ENCODE results near the gene CCDC187. TPM values are rescaled to one million over a fixed set of nuclear protein-coding genes. Genes with fewer than 3 reads are reported as not detected.

CCDC187 gene
- total and polyA plus RNA-seq, 2 of the 8 experiments (the other 6 are each of a cell fraction or from before 2014, with no cell fraction given): 0.02 TPM; not detected in 1

GRCh38 chr9:136343121-136343883 is 39.4 kb upstream of the CCDC187 start:
- FAIRE-seq (no peak), DNase-seq (ENCODE audit: low read depth in 1 of 2, low spot score in 2 of 2) (no peak)
- CTCF ChIA-PET (ENCODE audit: partially characterized antibody): interaction anchor here (1.0 to 7.9 kb wide), 6 partner anchors 11 to 148 kb away, joined by 3 to 80 read pairs (median 11); partner anchors contain the start of genes DNLZ and GPSM1
- H2BK20ac ChIP-seq (ENCODE audit: low read length): no peak overlapping the region; the same call in 1 of the 2 replicates
- peak overlapping the region; percentile 62; the same call in 1 of the 2 replicates for H2BK12ac ChIP-seq (ENCODE audit: low read depth, low read length)
- peaks cover 0 to 19% (median 10%) of the 10 kb centered on the region in 4 experiments; a peak in 6 of 7 replicates for H3K4me1 ChIP-seq (replicated peaks in 1 of 4; ENCODE audit: control insufficient read depth in 3 of 4, insufficient read depth in 4 of 4, low read length in 3 of 4)
- peak overlapping the region; percentile 41 for H3K4ac ChIP-seq (replicated peaks; ENCODE audit: insufficient read length, low read depth, low read length)
- H3K9ac ChIP-seq (replicated peaks in 1 of 4; ENCODE audit: extremely low read depth in 1 of 4, low read depth in 3 of 4, low read length in 3 of 4): peak overlapping the region in 2 of 4 experiments; percentile 60 to 63; a peak in 4 of 7 replicates
- WGBS, 2 experiments (ENCODE audit: extremely low coverage in 1 of 2, insufficient coverage in 1 of 2, insufficient read length in 1 of 2, insufficient replicate concordance in 2 of 2, low coverage in 1 of 2, low lambda C conversion rate in 2 of 2, missing lambda C conversion rate in 1 of 2): 74% methylated on average over 23 of the region's 23 CpGs; no CpG with 5 or more reads in 1 of the 2 experiments
- TF ChIP-seq JUN (IDR thresholded peaks at IDR 0.05; ENCODE audit: low read depth, low read length) (no peak), RAD21 (IDR thresholded peaks at IDR 0.05 in 1 of 2, conservative IDR thresholded peaks at IDR 0.05 in 1 of 2; ENCODE audit: low read depth in 2 of 2, low read length in 2 of 2) (no peak), YY1 (IDR thresholded peaks at IDR 0.05; ENCODE audit: low read depth, low read length) (no peak), BRCA1 (IDR thresholded peaks at IDR 0.05; ENCODE audit: low read depth, low read length) (no peak), EZH2 (IDR thresholded peaks at IDR 0.05; ENCODE audit: low read depth, low read length, severe bottlenecking) (no peak), SUZ12 (IDR thresholded peaks at IDR 0.05; ENCODE audit: low read length) (no peak), CHD2 (IDR thresholded peaks at IDR 0.05; ENCODE audit: low read length) (no peak), SP2 (IDR thresholded peaks at IDR 0.05; ENCODE audit: low read length) (no peak), EGR1 (IDR thresholded peaks at IDR 0.05; ENCODE audit: borderline replicate concordance, low read depth, low read length) (no peak), POLR2AphosphoS5 (IDR thresholded peaks at IDR 0.05; ENCODE audit: low read depth, low read length) (no peak), ATF3 (IDR thresholded peaks at IDR 0.05; ENCODE audit: insufficient read depth, low read depth, low read length) (no peak)
- H3K27me3 ChIP-seq (replicated peaks in 1 of 4; ENCODE audit: control insufficient read depth in 3 of 4, extremely low read depth in 1 of 4, insufficient read depth in 3 of 4, low read length in 3 of 4): no peaks in the 10 kb centered on the region
- peak overlapping the region; percentile 93 for H2AK5ac ChIP-seq (ENCODE audit: low read depth, low read length)
- H3K79me1 ChIP-seq (ENCODE audit: low read depth, low read length): no peaks in the 10 kb centered on the region
- peak overlapping the region; percentile 85 for H2BK5ac ChIP-seq (ENCODE audit: low read depth, low read length)
- peak overlapping the region; percentile 52 for H3K27ac ChIP-seq (ENCODE audit: low read depth, low read length)
- no peak overlapping the region for H3K56ac ChIP-seq (replicated peaks; ENCODE audit: insufficient read length, low read depth, low read length)
- no peaks in the 10 kb centered on the region for H4K20me1 ChIP-seq (replicated peaks in 1 of 2; ENCODE audit: control insufficient read depth in 1 of 2, insufficient read depth in 2 of 2, low read length in 2 of 2)
- H3K14ac ChIP-seq (ENCODE audit: insufficient read length): no peak overlapping the region
- H3K23ac ChIP-seq (ENCODE audit: insufficient read length): no peak overlapping the region
- H3K36me3 ChIP-seq (ENCODE audit: control insufficient read depth in 2 of 4, insufficient read depth in 4 of 4, low read length in 3 of 4): no peaks in the 10 kb centered on the region
- H3K9me3 ChIP-seq (ENCODE audit: insufficient read depth in 2 of 2, low read depth in 1 of 2, low read length in 1 of 2): no peaks in the 10 kb centered on the region
- H4K8ac ChIP-seq (ENCODE audit: extremely low read depth, insufficient read depth, low read length): peak overlapping the region; percentile 90
- H4K5ac ChIP-seq (ENCODE audit: insufficient read length, low read depth, low read length): no peak overlapping the region
- H3K18ac ChIP-seq (ENCODE audit: extremely low read depth, low read length): peak overlapping the region; percentile 25
- peak overlapping the region; percentile 54 to 77 for H3K4me2 ChIP-seq (ENCODE audit: insufficient read depth in 1 of 2, low read depth in 2 of 2, low read length in 2 of 2)
- no peak overlapping the region for H2BK120ac ChIP-seq (replicated peaks; ENCODE audit: low read depth, low read length)
- peak overlapping the region; percentile 44 for H4K91ac ChIP-seq (replicated peaks; ENCODE audit: insufficient read length, low read length)
- H2BK15ac ChIP-seq (ENCODE audit: low read length): peak overlapping the region; percentile 75; the same call in 1 of the 2 replicates
- H3K4me3 ChIP-seq (ENCODE audit: extremely low read depth in 1 of 4, insufficient read depth in 2 of 4, low read depth in 3 of 4, low read length in 4 of 4): peak overlapping the region; percentile 2 to 72 (median 11); a peak in 6 of 8 replicates
- POLR2A ChIA-PET (ENCODE audit: partially characterized antibody): interaction anchor here (1.0 to 8.0 kb wide), 4 partner anchors 10 to 65 kb away, joined by 3 to 137 read pairs (median 5); partner anchors contain the start of gene DNLZ
- H3K23me2 ChIP-seq (ENCODE audit: low read depth, low read length): peaks cover 2% of the 10 kb centered on the region; the same call in 1 of the 2 replicates
- H3K79me2 ChIP-seq (ENCODE audit: control insufficient read depth in 1 of 2, insufficient read depth in 2 of 2, low read length in 2 of 2): no peaks in the 10 kb centered on the region
- no peak overlapping the region for H2AFZ ChIP-seq (ENCODE audit: low read length)
